GM18868 (cell line): Measurements from ENCODE around the gene HDAC4.
"Not testable (repeated sequence)": the region's sequence is repeated elsewhere in the genome, so short reads cannot be mapped to it uniquely, and the experiment has no call there.

Experiments used
- ATAC-seq: cut with Tn5 transposase; IDR thresholded peaks from one replicate; pipeline ENCODE4 v1.9.1; 2021; ENCODE audit warnings: mild to moderate bottlenecking, moderate library complexity; ENCODE audit not compliant: unreplicated experiment

Gene HDAC4

DNA sequence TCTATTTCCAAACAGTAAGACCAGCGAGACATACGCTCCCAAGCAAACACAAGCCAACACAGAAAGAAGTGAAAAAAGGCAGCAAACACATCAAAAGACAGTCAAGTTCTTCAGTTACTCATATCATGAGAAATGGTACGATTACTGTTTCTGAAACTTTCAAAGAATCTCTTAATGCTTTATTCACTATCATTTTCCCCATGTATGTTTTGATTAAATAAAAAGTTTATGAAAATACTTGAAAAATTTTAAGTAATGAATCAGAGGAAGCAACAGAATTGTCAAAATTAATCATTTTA is 114.9 kb downstream of the HDAC4 start:
- ATAC-seq = no peak

DNA sequence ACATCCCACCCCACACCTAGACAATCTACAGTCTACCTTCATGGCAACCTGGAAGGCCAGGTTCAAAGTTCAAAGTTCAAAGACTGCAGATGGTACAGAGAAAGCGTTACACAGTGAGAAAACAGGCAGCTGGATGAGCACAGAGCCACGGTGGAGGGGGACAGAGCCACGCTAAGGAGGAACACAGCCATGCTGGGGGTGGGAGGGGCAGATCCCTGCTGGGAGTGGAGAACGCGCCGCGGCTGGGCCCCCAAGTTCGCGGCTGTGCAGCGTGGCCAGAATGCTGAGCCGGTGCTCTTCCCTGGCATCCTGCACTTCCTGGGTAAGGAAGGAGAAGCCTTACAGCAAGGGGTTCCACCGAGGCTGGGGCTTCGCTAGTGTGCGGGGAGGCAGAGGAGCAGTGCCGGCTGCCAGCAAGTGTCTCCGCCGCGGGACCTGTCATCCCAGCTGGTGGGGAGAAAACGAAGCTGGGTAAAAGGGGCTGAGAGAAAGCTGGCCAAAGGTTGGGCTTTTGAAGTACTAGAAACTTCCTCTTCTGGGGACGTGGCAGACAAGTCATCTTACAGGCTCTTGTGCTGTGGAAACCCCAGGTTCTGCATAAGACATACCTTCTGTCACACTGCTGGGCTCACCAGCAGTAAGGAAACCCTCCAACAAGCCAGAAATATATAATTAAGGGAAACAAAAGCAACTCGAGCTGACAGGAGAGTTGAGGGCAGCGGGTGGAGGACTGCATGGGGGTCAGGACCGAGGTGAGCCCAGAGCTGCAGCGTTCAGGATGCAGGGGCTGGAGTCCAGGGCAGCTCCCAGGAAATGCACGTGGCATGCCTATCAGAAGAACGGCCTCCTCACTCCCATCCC is 115.5 kb downstream of the HDAC4 start:
- ATAC-seq = no peak

DNA sequence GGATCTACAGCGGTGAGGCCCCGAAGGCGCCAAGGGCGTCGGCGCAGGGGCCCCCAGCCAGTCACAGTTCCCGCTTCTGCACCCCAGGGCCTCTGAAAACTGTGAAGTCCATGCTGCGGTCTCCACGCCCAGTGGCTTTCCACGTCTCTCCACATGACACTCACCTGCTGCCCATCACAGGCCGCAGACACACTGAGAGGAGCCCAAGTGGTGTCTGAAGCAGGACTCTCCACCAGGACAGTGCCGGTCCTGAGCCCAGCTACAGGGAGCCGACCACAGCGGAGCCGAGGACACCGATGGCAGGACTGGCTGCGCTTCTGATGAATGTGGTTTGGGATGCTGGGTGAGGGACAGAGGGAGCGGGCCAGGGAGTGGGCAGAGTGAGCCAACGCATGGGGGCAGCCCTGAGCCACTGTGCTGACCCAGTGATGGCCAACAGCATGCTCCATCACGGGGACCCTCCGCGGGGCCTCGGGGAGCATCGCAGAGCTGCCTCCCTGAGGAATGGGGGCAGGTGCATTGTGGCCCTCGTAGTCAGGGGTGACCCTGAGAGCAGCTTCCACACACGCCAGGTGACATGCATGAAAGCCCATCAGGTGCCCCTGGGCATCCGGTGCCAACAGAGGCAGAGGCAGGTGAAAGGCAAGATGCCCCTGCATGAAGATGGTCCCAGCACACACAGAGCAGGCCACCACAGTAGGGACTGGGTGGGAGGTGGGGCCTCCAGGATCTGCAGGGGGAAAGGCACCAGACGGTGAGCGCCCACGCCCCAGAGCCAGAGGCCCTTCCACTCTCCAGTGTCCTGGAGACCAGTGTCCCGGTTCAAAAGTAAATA is 116.6 kb downstream of the HDAC4 start:
- ATAC-seq = no peak

DNA sequence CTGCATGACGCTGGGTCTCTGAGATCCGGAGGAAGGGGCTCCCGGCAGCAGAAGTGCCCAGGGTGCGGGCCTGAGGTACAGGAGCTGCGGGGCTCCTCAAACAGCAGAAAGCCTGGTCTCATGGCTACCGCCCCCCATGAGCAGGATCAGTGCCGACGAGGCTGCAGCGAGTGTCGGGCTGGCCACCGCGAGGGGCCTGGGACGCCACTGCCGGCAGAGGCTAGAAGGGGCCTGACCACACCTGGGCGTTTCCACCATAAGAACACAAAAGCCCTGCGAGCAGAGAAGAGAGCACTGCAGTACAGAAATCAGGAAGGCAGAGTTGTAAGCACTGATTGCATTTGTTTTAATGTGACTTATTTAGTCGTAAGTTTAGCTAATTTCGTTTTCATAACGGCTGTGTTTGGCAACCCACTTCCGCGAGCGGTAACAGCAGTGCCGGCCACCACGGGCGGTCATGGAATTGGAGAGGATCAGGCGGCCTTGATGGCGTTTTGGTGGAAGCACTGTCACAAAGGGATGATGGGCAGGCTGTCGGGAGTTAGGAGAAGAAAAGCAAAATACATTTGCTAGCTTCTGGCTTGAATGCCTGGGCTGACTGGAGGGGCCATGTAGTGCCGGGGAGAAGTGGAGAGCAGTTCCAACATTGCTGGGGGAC is 117.4 kb downstream of the HDAC4 start:
- no peak for ATAC-seq

DNA sequence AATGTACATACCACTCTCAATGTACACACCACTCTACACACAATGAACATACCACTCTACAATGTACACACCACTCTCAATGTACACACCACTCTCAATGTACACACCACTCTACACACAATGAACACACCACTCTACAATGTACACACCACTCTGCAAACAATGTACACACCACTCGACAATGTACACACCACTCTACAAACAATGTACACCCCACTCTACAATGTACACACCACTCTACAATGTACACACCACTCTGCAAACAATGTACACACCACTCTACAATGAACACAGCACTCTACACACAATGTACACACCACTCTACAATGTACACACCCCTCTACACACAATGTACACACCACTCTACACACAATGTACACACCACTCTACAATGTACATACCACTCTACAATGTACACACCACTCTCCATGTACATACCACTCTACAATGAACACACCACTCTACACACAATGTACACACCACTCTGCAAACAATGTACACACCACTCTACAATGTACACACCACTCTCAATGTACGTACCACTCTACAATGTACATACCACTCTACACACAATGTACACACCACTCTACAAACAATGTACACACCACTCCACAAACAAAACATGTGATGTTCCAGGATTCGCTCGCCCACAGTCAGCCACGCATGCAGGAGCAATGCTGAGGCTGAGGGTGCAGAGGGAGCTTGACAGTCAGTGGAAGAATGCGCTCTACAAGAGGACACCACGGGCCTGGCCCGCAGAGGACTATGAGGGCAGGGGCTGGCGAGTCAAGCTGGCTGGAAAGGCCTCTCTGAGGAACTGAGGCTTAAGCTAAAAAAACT is 118.2 kb downstream of the HDAC4 start:
- ATAC-seq = no peak

DNA sequence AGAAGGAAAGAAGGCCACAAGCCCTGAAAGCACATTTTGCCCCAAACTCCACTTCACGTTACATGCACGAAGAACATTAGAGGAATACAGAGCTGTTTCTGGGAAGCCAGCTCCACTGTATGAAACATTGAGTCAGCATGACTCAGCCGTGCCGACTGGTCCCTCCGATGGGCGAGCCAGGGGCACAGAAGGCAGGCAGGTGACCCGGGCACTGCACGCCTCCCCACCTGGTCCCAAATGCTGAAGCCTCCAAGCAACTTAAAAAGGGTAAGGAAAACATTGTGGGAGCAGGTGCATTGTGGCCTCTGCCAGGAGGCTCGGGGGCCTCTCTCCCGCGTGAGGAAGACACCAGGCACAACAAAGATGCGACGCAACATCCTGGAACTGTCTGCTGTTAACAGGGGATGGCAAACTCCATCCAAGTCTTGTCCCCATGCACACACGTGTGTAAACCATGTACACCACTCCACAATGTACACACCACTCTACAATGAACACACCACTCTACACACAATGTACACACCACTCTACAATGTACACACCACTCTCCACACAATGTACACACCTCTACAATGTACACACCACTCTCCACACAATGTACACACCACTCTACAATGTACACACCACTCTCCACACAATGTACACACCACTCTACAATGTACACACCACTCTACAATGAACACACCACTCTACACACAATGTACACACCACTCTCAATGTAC is 120.4 kb downstream of the HDAC4 start:
- not testable (repeated sequence) for ATAC-seq

DNA sequence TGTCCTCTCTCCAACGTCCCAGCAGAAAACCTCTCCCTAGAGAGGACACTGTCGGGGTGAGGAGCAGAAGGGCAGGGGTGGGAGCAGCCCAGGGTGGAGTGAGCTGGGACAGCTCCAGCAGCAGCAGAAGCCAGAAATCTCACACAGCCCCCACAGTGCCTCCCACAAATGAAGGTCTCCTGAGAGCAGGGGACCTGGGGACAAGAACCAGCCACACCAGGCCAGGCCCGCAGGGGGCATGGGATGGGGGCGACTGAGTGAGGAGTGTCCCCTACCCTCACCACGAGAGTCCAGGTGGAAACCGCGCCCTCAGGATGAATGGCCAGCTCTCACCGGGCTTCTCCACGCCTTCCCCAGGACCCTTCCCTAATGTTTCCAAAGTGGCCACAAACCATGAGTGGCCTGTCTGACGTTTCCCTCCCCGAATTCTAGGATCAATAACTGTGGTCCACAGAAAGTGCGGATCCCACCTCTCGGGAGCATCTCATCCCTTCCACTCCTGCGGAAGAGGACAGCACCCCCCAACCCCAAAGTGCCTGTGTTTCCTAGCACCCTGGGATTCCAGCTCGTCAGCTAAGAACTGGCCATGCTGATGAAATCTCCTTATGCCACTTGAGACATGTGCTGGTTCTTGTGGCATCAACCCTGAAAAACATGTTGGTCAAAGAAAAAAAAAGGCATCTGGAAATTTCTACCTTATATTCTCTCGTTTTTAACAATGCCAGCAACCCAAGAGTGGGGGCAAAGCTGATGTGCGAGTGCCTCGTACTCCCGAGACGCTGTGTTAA is 121.1 kb downstream of the HDAC4 start:
- no peak for ATAC-seq

DNA sequence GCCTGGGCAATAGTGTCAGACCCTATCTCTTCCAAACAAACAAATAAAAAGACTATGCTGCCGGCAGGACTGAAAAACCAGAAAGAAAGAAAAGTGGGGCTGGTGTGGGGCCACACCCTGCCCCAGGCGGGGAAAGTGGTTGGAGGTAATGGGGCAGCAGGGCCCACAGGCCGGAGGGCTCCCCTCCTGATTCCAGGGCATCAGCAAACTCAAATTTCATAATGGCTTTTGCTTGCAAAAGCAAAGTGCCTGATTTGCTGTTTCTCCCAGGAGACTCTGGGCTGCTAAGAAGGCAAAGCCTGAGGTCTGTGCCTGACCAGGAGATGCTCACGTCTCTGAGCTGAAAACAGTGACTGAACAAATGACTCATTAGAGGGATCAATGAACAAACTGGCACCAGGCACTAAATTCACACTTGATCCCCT is 121.9 kb downstream of the HDAC4 start:
- ATAC-seq = no peak

DNA sequence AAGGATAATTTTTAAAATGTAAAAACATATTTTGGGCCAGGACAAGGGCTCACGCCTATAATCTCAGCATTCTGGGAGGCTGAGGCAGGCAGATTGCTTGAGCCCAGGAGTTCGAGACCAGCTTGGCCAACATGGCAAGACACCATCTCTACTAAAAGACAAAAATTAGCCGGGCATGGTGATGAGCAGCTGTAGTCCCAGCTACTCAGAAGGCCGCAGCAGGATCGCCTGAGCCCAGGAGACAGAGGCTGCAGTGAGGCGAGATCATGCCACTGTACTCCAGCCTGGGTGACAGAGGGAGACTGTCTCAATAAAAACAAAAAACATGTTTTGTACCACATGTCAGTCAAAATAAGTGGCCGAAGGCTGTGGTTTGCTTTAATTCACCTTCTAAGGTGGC is 122.5 kb downstream of the HDAC4 start:
- ATAC-seq = no peak

DNA sequence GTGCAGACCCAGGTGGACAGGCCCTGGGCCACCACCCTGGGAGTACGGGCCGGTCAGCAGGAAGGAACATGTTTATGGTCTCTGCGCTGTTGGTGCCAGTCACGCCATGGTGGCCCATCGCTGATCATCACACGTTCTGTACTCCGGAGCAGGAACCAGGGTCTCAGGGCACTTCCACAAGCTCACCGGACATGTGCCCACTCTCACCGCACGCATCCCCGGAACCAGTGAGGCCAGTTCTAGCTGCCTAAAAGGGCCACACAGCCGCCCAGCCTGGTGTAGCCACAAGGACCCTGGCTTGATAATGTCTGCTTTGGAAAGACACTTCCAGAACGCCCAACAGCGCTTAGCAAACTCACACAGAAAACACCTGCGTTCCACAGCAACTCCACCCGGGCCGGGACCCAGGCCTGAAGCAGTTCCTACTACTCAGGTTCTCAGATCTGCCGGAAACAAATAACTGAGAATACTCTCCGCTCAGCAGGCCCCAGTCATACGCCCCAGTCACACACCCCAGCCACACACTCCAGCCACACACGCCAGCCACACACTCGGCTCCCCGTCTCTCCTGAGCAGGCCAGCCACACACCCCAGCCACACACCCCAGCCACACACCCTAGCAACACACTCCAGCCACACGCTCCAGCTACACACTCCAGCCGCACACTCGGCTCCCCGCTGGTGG is 123.3 kb downstream of the HDAC4 start:
- ATAC-seq = no peak

DNA sequence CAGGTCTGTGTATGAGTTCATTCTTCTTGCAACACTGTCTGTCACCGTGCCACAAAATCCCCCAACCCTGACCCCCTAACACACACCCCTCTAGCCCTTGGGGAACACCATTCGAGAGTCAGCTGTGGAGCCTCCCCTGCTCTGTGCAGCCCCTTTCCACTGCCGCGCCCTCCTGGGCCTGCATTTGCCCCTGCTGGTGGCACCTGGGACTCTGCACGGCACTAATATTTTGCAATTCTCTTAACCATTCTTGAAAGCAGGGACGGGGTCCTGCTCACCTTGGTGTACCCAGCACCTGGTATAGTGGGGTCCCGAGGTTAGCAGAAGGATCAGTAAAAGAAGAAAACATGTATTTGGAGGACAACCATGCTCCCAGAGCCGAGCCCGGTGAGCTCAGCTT is 124.0 kb downstream of the HDAC4 start:
- ATAC-seq = no peak

DNA sequence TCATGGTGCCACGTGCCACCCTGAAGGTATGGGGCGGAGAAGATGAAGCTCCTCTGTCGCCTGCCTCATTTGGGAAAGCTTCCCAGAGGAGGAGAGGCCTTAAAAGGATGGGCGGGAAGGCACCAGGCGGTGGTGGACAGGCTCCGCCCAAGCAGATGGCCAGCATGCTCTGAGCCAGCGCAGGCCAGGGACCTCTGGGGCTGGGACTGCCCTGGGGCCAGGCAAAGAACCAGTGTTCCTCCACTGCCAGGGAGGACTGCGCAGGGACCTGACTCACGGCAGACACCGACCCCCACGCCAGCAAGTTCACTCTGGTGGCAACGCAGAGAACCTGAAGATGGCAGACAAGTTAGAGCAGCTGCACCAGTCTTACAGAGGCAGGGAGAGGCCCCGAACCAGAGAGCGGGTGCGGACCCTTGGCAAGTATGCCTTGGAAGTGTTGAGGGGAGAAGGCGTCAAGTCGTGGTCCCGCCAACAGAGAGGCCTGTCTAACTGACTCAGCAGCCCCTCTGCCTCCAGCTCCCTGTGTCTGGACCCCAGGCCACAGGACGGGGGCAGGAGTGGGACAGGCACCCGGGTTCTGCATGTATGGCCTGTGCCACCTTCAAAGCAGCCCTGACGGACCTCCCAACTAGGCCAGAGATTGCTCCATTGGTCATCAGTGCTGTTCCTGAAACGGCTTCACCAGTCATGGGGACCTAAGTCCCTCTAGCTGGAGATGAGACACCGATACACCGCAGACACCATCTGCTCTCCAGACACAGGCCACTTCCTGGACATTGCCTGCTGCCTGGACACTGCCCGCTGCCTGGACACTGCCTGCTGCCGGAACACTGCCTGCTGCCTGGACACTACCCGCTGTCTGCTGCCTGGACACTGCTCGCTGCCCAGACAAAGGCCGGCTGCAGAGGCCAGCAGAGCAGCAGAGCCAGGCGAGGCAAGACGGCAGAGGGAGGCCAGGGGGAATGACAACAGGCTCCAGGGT is 124.7 kb downstream of the HDAC4 start:
- no peak for ATAC-seq

DNA sequence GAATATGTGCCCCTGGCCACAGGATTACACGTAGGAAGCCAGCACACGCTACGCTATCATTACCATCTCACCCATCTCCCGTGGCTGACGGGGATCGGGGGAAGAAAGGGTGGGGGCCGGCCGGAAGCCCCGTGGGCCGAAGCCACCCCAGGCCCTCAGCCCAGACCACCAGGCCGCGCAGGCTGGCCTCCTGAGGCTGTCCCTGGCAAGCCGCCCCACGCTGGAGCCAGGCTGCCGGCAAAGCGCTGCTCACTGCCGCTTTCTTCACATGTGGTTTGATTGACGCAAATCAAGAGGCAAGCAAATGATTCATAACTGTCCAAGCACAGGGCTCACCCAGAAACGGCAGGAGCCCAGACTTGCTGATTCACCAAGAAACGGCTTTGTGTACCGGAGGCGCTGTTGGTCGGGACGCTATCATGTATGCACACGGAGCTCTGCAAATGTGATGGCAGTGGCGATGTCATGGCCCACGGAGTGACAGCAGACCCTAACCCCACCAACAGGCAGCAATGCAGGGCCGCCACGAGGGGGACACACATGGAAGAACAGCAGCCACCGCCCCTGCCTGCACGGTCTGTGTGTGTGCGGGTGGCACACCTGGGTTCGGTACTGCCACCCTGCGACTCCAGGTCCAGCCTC is 125.7 kb downstream of the HDAC4 start:
- no peak for ATAC-seq

DNA sequence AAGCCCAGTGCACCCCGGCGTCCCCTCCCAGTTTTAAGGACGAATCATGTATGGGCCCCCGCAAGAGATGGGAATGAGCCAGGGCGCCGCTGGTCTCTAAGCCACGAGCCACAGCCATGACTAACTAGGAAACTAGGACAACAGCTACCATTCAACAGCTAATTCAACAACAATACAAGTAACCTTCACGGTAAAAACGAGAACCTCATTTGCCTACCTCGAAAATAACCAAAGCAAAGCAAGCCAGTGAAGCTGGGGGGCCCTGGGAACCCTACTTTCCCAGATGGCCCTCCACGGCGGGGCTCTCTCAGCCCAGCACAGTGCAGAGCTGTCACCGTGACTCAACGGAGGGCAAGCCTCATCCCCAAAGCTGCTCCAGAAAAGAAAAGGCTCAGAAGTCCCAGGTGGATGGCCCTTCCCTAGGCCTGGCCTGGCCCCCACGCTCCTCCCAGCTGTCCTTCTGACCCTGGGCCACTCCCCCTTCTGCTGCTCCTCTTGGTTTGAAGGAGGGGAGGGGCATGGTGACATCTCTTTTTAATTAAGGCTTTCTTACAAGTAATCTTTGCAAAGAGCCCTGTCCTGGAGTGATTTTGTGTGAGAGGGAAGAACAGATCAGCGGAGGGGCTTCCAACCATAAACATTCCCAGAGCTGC is 126.3 kb downstream of the HDAC4 start:
- no peak for ATAC-seq

DNA sequence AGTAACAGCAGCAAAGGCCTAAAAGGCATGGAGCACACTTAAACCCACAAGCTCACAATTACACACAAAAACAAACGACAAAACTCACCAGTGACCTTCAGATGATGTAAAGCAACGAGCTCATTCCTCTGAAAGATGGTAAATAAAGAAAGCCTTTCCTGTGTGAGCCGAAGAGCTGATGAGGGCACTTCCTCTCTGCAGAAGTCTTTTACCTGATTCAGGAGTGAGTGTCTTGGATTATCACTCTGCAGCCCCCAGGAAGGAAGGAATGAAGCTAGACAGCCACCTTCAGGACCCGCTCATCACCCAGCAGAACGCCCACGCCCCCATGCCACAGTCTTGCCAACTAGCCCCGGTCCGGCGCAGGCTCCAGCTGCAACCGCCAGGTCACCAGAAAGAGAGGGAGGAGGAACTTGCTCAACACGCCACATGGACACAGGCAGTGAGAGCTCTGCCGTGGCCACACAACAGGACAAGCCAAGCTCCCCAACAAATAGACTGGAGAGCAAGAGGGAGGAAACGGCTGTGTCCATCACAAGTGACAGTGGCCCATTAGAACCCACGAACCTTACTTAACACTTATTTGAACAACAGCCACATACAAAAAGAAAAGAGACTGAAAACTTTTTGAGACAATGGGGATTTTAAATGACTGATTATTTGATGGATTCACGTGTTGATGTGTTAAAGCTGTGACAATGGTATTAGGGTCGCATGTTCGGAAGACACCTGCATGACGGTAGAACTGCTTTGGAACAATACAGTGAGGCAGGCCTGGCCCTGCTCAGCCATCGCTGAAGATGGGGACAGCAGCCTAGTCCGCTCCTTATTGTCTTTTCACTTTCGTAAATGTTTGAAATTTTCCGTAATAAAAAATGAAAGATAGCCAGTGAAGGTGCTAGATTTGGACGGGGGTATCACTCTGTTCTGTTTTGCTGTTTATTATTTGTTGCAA is 127.3 kb downstream of the HDAC4 start:
- no peak for ATAC-seq

DNA sequence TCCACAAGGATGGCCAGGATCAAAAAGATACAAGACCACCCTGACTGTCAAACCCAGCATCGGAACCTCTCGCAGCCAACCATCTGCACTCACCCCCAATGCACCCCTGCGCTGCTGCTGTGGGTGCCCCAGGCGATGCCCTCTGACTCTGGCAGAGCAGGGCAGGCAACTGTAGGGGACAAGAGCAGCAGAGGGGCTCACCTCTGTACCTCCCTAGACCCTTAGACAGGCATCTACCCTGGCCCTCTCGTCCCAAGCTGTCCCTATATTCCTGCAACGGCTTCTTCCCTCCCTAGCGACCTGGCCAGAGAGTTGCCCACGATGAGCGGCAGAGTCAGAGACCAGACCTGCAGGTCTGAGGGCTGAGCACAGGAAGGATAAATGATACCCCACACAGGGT is 128.2 kb downstream of the HDAC4 start:
- no peak for ATAC-seq
